ENCODE results near the gene CNBD2. TPM values are rescaled to one million over a fixed set of nuclear protein-coding genes. Genes with fewer than 3 reads are reported as not detected.
"Not testable (repeated sequence)": the region's sequence is repeated elsewhere in the genome, so short reads cannot be mapped to it uniquely, and the experiment has no call there.

Gene CNBD2
- total RNA-seq, 1 donor from 2014 or later = 3.5 TPM

DNA sequence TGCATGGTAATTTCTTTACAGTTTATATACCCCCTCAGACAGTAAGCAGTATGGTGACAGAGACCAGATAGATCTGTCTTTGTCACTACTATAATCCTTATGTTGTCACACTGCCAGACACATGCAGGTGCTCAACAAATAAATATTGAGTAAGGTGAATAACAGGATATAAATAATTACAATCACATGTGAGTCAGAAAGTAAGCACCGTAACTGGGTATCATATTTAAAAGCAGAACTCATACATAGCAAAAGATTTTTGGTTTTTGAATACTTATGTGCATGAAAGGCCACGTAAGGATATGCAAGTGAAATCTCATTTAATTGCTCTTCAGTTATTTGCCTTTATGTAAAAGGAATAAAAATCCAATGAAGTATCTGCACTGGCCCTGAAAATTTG, 17.4 kb downstream of the CNBD2 start:
- no peaks in the 10 kb centered on the region for H3K36me3 Mint-ChIP-seq
- peaks cover 15% of the 10 kb centered on the region for H3K27me3 Mint-ChIP-seq (ENCODE audit: low read depth)
- H3K4me3 Mint-ChIP-seq = no peak overlapping the region
- DNase-seq (ENCODE audit: low spot score in 2 of 2, unreplicated experiment in 2 of 2) = no peak
- no peaks in the 10 kb centered on the region for H3K9me3 Mint-ChIP-seq
- H3K4me1 Mint-ChIP-seq = no peaks in the 10 kb centered on the region
- no peak overlapping the region for H3K27ac Mint-ChIP-seq
- no peak for TF ChIP-seq CTCF (IDR thresholded peaks at IDR 0.05; ENCODE audit: unreplicated experiment)

GRCh38 chr20:35988910-35989463, 20.6 kb downstream of the CNBD2 start:
- TF ChIP-seq CTCF (IDR thresholded peaks at IDR 0.05; ENCODE audit: unreplicated experiment) = no peak
- H3K4me1 Mint-ChIP-seq = peaks cover 3% of the 10 kb centered on the region
- DNase-seq (ENCODE audit: low spot score in 2 of 2, unreplicated experiment in 2 of 2) = no peak
- no peaks in the 10 kb centered on the region for H3K36me3 Mint-ChIP-seq
- no peak overlapping the region for H3K4me3 Mint-ChIP-seq
- H3K27me3 Mint-ChIP-seq (ENCODE audit: low read depth) = peaks cover 9% of the 10 kb centered on the region
- H3K27ac Mint-ChIP-seq = no peak overlapping the region
- no peaks in the 10 kb centered on the region for H3K9me3 Mint-ChIP-seq

DNA sequence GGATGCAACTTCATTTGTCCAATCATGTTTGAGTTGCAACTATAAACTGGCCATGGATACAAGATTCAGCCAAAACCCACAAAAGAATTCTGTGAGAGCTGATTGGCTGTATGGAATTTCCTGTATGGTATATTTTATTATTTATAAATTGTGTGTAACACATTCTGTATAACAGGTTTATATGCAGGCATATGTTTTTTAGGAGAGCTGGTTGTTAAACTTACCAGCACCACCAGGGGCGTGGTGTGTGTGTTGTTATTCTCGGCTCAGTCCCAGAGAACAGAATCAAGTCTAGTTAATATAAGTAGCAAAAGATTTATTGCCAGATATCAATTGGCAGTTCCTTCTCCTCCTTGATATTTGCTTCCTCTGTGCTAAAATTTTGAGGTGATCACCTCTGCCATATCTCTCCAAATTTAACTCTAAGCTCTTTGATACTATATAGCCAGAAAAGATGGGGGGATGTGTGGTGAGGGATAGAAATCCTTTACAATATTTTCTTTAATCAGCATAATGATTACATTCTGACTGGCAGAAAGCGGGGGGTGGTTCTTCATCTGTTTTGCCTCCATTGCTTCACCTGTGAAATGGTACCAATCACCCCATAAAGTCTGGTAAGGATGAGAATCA, 22.9 kb downstream of the CNBD2 start:
- peaks cover 9% of the 10 kb centered on the region for H3K27me3 Mint-ChIP-seq (ENCODE audit: low read depth)
- no peak overlapping the region for H3K27ac Mint-ChIP-seq
- H3K9me3 Mint-ChIP-seq = no peaks in the 10 kb centered on the region
- peak; percentile 56 for TF ChIP-seq CTCF (IDR thresholded peaks at IDR 0.05; ENCODE audit: unreplicated experiment)
- peaks cover 5% of the 10 kb centered on the region for H3K4me1 Mint-ChIP-seq
- no peaks in the 10 kb centered on the region for H3K36me3 Mint-ChIP-seq
- no peak for DNase-seq (ENCODE audit: low spot score in 2 of 2, unreplicated experiment in 2 of 2)
- no peak overlapping the region for H3K4me3 Mint-ChIP-seq

GRCh38 chr20:35992713-35993335, 24.4 kb downstream of the CNBD2 start:
- Mint-ChIP-seq H3K27me3 (ENCODE audit: low read depth) (peaks cover 9% of the 10 kb centered on the region), H3K4me3 (no peak overlapping the region), H3K27ac (no peak overlapping the region), H3K4me1 (peaks cover 5% of the 10 kb centered on the region), H3K9me3 (no peaks in the 10 kb centered on the region), H3K36me3 (no peaks in the 10 kb centered on the region)
- DNase-seq (ENCODE audit: low spot score in 2 of 2, unreplicated experiment in 2 of 2) = no peak
- peak; percentile 88 for TF ChIP-seq CTCF (IDR thresholded peaks at IDR 0.05; ENCODE audit: unreplicated experiment)

DNA sequence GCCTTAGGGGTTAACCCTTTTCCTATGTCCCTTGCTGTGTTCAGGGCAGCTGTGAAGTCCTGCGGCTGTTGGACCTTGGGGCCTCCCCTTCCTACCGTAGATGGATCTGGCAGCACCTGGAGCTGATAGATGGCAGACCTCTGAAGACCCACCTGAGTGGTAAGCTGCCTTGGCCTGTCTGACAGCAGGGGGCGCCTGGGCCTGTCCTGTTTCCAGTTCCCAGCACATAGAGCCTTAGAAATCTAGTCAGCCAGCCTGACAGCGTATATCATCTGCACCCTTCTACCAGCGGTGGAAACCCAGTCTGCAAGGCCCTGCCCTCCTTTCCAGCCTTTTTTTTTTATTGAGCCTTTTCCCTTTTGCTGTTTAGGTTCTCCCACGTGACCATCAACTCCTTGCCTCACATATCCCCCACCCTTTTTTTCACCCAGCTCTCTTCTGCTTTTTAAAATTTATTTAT, 26.6 kb downstream of the CNBD2 start:
- Mint-ChIP-seq H3K27me3 (ENCODE audit: low read depth) (peaks cover 2% of the 10 kb centered on the region), H3K9me3 (peaks cover 7% of the 10 kb centered on the region), H3K4me1 (peaks cover 5% of the 10 kb centered on the region), H3K27ac (peak overlapping the region; percentile 30), H3K36me3 (no peaks in the 10 kb centered on the region), H3K4me3 (no peak overlapping the region)
- DNase-seq (ENCODE audit: low spot score in 2 of 2, unreplicated experiment in 2 of 2) = peak; percentile 75 to 90
- peak; percentile 77 for TF ChIP-seq CTCF (IDR thresholded peaks at IDR 0.05; ENCODE audit: unreplicated experiment)

DNA sequence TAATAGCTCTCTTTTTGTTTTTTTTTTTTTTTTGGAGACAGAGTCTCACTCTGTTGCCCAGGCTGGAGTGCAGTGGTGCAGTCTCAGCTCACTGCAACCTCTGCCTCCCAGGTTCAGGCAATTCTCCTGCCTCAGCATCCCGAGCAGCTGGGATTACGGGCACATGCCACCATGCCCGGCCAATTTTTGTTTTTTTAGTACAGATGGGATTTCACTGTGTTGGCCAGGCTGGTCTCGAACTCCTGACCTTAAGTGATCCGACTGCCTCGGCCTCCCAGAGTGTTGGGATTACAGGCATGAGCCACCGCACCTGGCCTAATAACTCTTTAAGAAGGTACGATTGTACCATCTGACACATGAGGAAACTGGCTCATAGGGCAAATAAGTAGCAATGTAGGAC, 28.1 kb downstream of the CNBD2 start:
- not testable (repeated sequence) for H3K27me3 Mint-ChIP-seq (ENCODE audit: low read depth); H3K27ac Mint-ChIP-seq; DNase-seq (ENCODE audit: low spot score in 2 of 2, unreplicated experiment in 2 of 2); H3K4me3 Mint-ChIP-seq; H3K36me3 Mint-ChIP-seq; H3K9me3 Mint-ChIP-seq; H3K4me1 Mint-ChIP-seq

DNA sequence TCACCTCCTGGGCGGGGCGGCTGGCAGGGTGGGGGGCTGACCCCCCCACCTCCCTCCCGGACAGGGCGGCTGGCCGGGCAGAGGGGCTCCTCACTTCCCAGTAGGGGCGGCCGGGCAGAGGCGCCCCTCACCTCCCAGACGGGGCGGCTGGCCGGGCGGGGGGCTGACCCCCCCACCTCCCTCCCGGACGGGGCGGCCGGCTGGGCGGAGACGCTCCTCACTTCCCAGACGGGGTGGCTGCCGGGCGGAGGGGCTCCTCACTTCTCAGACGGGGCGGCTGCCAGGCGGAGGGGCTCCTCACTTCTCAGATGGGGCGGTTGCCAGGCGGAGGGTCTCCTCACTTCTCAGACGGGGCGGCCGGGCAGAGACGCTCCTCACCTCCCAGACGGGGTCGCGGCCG, 32.9 kb downstream of the CNBD2 start:
- not testable (repeated sequence) for H3K4me1 Mint-ChIP-seq; H3K4me3 Mint-ChIP-seq; H3K27me3 Mint-ChIP-seq (ENCODE audit: low read depth); H3K36me3 Mint-ChIP-seq; H3K27ac Mint-ChIP-seq; DNase-seq (ENCODE audit: low spot score in 2 of 2, unreplicated experiment in 2 of 2)
- H3K9me3 Mint-ChIP-seq = peaks cover 27% of the 10 kb centered on the region
